ENCODE results near the gene RAB22A.

The RAB22A gene

GRCh38 chr20:58378704-58379103 lies 69.2 kb downstream of the RAB22A start:
- TF ChIP-seq TAF1 (IDR thresholded peaks at IDR 0.05; ENCODE audit: borderline replicate concordance, insufficient read depth, low read length) (no peak), REST (IDR thresholded peaks at IDR 0.05; ENCODE audit: insufficient read depth in 1 of 2, low read depth in 2 of 2, low read length in 2 of 2) (no peak), FOXP2 (optimal IDR thresholded peaks at IDR 0.05; ENCODE audit: borderline replicate concordance, extremely low read depth, extremely low read length, insufficient read depth) (no peak), SIN3A (IDR thresholded peaks at IDR 0.05; ENCODE audit: borderline replicate concordance, insufficient read depth, low read length) (no peak), POLR2AphosphoS5 (IDR thresholded peaks at IDR 0.05; ENCODE audit: low read depth, low read length) (no peak)

GRCh38 chr20:58381627-58382026 lies 72.1 kb downstream of the RAB22A start:
- TF ChIP-seq FOXP2 (optimal IDR thresholded peaks at IDR 0.05; ENCODE audit: borderline replicate concordance, extremely low read depth, extremely low read length, insufficient read depth) (no peak), SIN3A (IDR thresholded peaks at IDR 0.05; ENCODE audit: borderline replicate concordance, insufficient read depth, low read length) (no peak), REST (IDR thresholded peaks at IDR 0.05; ENCODE audit: insufficient read depth in 1 of 2, low read depth in 2 of 2, low read length in 2 of 2) (no peak), POLR2AphosphoS5 (IDR thresholded peaks at IDR 0.05; ENCODE audit: low read depth, low read length) (no peak), TAF1 (IDR thresholded peaks at IDR 0.05; ENCODE audit: borderline replicate concordance, insufficient read depth, low read length) (no peak)

GRCh38 chr20:58382096-58382495 lies 72.6 kb downstream of the RAB22A start:
- TF ChIP-seq FOXP2 (optimal IDR thresholded peaks at IDR 0.05; ENCODE audit: borderline replicate concordance, extremely low read depth, extremely low read length, insufficient read depth) (no peak), TAF1 (IDR thresholded peaks at IDR 0.05; ENCODE audit: borderline replicate concordance, insufficient read depth, low read length) (no peak), POLR2AphosphoS5 (IDR thresholded peaks at IDR 0.05; ENCODE audit: low read depth, low read length) (no peak), SIN3A (IDR thresholded peaks at IDR 0.05; ENCODE audit: borderline replicate concordance, insufficient read depth, low read length) (no peak), REST (IDR thresholded peaks at IDR 0.05; ENCODE audit: insufficient read depth in 1 of 2, low read depth in 2 of 2, low read length in 2 of 2) (no peak)

- TF ChIP-seq FOXP2 (optimal IDR thresholded peaks at IDR 0.05; ENCODE audit: borderline replicate concordance, extremely low read depth, extremely low read length, insufficient read depth) (no peak), TAF1 (IDR thresholded peaks at IDR 0.05; ENCODE audit: borderline replicate concordance, insufficient read depth, low read length) (no peak), SIN3A (IDR thresholded peaks at IDR 0.05; ENCODE audit: borderline replicate concordance, insufficient read depth, low read length) (no peak), POLR2AphosphoS5 (IDR thresholded peaks at IDR 0.05; ENCODE audit: low read depth, low read length) (no peak), REST (IDR thresholded peaks at IDR 0.05; ENCODE audit: insufficient read depth in 1 of 2, low read depth in 2 of 2, low read length in 2 of 2) (no peak)
Observed at GRCh38 chr20:58384821-58385220, 75.3 kb downstream of the RAB22A start.
